CD4-positive, alpha-beta memory T cell (primary cell): ENCODE measurements around the gene FOXO6. TPM values are rescaled to one million over a fixed set of nuclear protein-coding genes. Genes with fewer than 3 reads are reported as not detected.

ENCODE experiments used
- CTCF ChIA-PET: fragments of 350-600 bp; sonication (Branson Sonifier 250); formaldehyde crosslinking; loops from one replicate; lab custom pipeline; 2021; ENCODE audit warnings: inconsistent platforms; ENCODE audit not compliant: partially characterized antibody; lab: Charles Lee
- POLR2A ChIA-PET: fragments of 350-600 bp; sonication (Branson Sonifier 250); formaldehyde crosslinking; loops from one replicate; lab custom pipeline; 2021; ENCODE audit not compliant: partially characterized antibody; lab: Charles Lee
- DNase-seq, 5 donors: peaks; one replicate each; pipeline versions ENCODE4 v3.0.0 to v3.0.0-alpha.2; 2020 to 2022; ENCODE audit warnings: mixed read lengths in 1 of 5
- H3K27ac ChIP-seq: one replicate; pipeline ENCODE4 v1.7.0; 2013; ENCODE audit warnings: low read depth, low read length
- H3K27me3 ChIP-seq: 2 replicates; pipeline ENCODE4 v1.7.0; 2013; ENCODE audit warnings: mild to moderate bottlenecking, low read length, moderate library complexity; ENCODE audit not compliant: insufficient read depth
- H3K36me3 ChIP-seq: 2 replicates; pipeline ENCODE4 v1.7.0; 2013; ENCODE audit warnings: mild to moderate bottlenecking, low read length, moderate library complexity; ENCODE audit not compliant: insufficient read depth
- H3K4me1 ChIP-seq: 2 replicates; pipeline ENCODE4 v1.7.0; 2013; ENCODE audit warnings: mild to moderate bottlenecking, low read length, moderate library complexity; ENCODE audit not compliant: insufficient read depth
- H3K4me3 ChIP-seq, 2 donors: one replicate each; pipeline ENCODE4 v1.7.0; 2013; ENCODE audit warnings: low read length in 2 of 2, mild to moderate bottlenecking in 1 of 2
- H3K9me3 ChIP-seq, 2 donors: one replicate each; pipeline ENCODE4 v1.7.0; 2013; ENCODE audit warnings: low read length in 2 of 2, control low read depth in 1 of 2; ENCODE audit not compliant: control insufficient read depth in 1 of 2
- H3K27ac Mint-ChIP-seq, 7 donors: one replicate each; pipeline ENCODE4 v1.8.0; 2020 to 2021; ENCODE audit warnings: mixed read lengths in 7 of 7, mild to moderate bottlenecking in 6 of 7, inconsistent platforms in 3 of 7, moderate library complexity in 3 of 7
- H3K27me3 Mint-ChIP-seq, 2 donors: one replicate each; pipeline ENCODE4 v1.8.0; 2020 to 2021; ENCODE audit warnings: mixed read lengths in 2 of 2
- H3K36me3 Mint-ChIP-seq, 2 donors: one replicate each; pipeline ENCODE4 v1.8.0; 2020 to 2021; ENCODE audit warnings: mixed read lengths in 2 of 2, inconsistent platforms in 1 of 2, mild to moderate bottlenecking in 1 of 2
- H3K4me1 Mint-ChIP-seq, 4 donors: one replicate each; pipeline ENCODE4 v1.8.0; 2020 to 2021; ENCODE audit warnings: mixed read lengths in 4 of 4, mild to moderate bottlenecking in 1 of 4
- H3K4me3 Mint-ChIP-seq, 8 donors: one replicate each; pipeline ENCODE4 v1.8.0; 2020 to 2021; ENCODE audit warnings: mixed read lengths in 8 of 8, mild to moderate bottlenecking in 7 of 8, moderate library complexity in 6 of 8, inconsistent platforms in 3 of 8
- H3K9me3 Mint-ChIP-seq, 8 donors: one replicate each; pipeline ENCODE4 v1.8.0; 2020 to 2021; ENCODE audit warnings: mixed read lengths in 8 of 8, mild to moderate bottlenecking in 5 of 8, inconsistent platforms in 3 of 8, moderate library complexity in 1 of 8
- intact Hi-C: fragments of 100-400 bp; cut with micrococcal nuclease; formaldehyde crosslinking; loops from one replicate; pipeline ENCODE4 v1.15.1; 2023
- polyA plus RNA-seq, 2 donors: library from polyadenylated mRNA; unstranded; fragments of 300-500 nt; fragmentation: Illumina TruSeq; gene quantifications; one replicate each; pipeline ENCODE4 v1.2.3, GENCODE V29; 2021
- total RNA-seq, 2 experiments: library from RNA; stranded (reverse); gene quantifications; one replicate each; pipeline ENCODE4 v1.2.3, GENCODE V29; 2021

The FOXO6 gene
- total and polyA plus RNA-seq, 4 experiments from 2014 or later, result not detected

DNA sequence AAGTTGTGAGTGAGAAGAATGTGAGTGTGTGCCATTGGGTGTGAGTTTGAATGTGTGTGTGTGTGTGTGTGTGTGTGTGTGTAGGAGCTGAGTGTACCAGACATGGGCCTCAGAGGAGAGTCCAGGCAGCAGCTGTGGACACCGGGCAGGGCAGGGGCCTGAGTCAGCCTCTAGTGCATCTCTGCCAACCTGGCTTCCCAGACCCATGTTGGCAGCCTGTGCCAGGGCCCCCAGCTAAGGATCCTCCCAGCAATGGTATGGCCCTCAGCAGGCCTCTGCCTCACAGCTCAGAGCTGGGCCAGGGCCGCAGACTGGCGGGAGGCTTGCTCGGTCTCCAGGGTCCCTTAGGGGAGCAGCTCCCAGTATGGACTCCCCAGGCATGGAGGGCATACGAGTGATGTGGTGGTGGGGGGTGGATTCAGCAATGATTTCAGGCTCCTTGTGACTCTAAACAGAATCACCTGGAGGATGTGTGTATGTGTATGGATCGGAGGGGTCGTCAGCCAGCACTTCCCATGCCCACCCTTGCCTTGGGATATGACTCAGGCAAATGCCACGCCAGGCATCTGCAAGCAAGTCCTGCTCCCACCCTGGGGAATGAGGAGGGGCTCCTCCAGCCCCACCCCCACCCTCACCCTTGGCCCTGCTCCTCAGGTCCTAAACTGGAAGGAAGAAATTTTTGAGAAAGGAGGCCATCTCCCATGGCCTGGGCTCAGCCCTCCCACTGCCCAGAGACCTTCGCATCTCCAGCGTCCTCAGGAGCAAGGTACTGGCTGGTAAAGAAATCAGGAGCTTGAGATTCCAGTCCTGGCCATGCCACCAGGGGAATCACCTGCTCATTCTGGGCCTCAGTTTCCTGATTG is 1.8 kb upstream of the FOXO6 start:
- Mint-ChIP-seq H3K36me3 (no peaks in the 10 kb centered on the region), H3K4me3 (peak overlapping the region in 6 of 8 donors; percentile 16 to 81 (median 39)), H3K4me1 (peaks cover 4 to 26% (median 14%) of the 10 kb centered on the region in 4 donors), H3K27me3 (peaks cover 8 to 11% of the 10 kb centered on the region in 2 donors), H3K27ac (peak overlapping the region; percentile 80 to 92 (median 86)), H3K9me3 (no peaks in the 10 kb centered on the region)
- Histone ChIP-seq H3K36me3 (no peaks in the 10 kb centered on the region), H3K4me3 (no peak overlapping the region), H3K9me3 (no peaks in the 10 kb centered on the region), H3K27me3 (peaks cover 8% of the 10 kb centered on the region), H3K27ac (no peak overlapping the region), H3K4me1 (peaks cover 23% of the 10 kb centered on the region)
- intact Hi-C loops, result loop anchor here (5.0 kb wide), 2 partner anchors 117 to 1488 kb away; partner anchors contain the start of genes SCMH1 and ZNF691
- ChIA-PET CTCF (interaction anchor here (1.3 kb wide), 2 partner anchors 11 to 38 kb away, joined by 3 to 4 read pairs; no protein-coding TSS in a partner anchor), POLR2A (no interaction called here)
- no peak for DNase-seq

GRCh38 chr1:41360074-41360785 is 1.0 kb upstream of the FOXO6 start:
- Mint-ChIP-seq H3K4me3 (peak overlapping the region; percentile 73 to 87 (median 79)), H3K27ac (peak overlapping the region; percentile 80 to 91 (median 86))

GRCh38 chr1:41361495-41362356 is 492 bp downstream of the FOXO6 start:
- ChIA-PET CTCF (interaction anchor here (1.2 kb wide), 1 partner anchor 56 kb away, joined by 3 read pairs; no protein-coding TSS in a partner anchor), POLR2A (interaction anchor here (1.1 to 2.6 kb wide), 3 partner anchors 20 to 1405 kb away, joined by 3 to 11 read pairs (median 3); partner anchors contain the start of genes C1orf50, NFYC and P3H1)
- peak overlapping the region in 1 of 2 donors; percentile 29 for H3K4me3 ChIP-seq
- H3K36me3 ChIP-seq, result no peaks in the 10 kb centered on the region
- Mint-ChIP-seq H3K36me3 (no peaks in the 10 kb centered on the region), H3K27me3 (peaks cover 7 to 11% of the 10 kb centered on the region in 2 donors), H3K27ac (peak overlapping the region in 4 of 7 donors; percentile 42 to 66 (median 49)), H3K9me3 (no peaks in the 10 kb centered on the region), H3K4me3 (peak overlapping the region; percentile 46 to 76 (median 64)), H3K4me1 (peaks cover 7 to 39% (median 16%) of the 10 kb centered on the region in 4 donors)
- no peak overlapping the region for H3K27ac ChIP-seq
- peaks cover 34% of the 10 kb centered on the region for H3K4me1 ChIP-seq
- peak in 3 of 5 donors; percentile 32 to 33 (median 32) for DNase-seq
- H3K27me3 ChIP-seq, result peaks cover 8% of the 10 kb centered on the region
- intact Hi-C loops, result loop anchor here (1.0 to 5.0 kb wide), 3 partner anchors 21 to 1486 kb away; partner anchors contain the start of genes SCMH1 and ZNF691
- H3K9me3 ChIP-seq, result no peaks in the 10 kb centered on the region

More at GRCh38 chr1:41360074-41360785, 1.0 kb upstream of the FOXO6 start:
- POLR2A ChIA-PET, result interaction anchor here (2.6 kb wide), 1 partner anchor 22 kb away, joined by 11 read pairs; no protein-coding TSS in a partner anchor
- intact Hi-C loops, result loop anchor here (5.0 kb wide), 2 partner anchors 118 to 1487 kb away; partner anchors contain the start of genes SCMH1 and ZNF691
- Histone ChIP-seq H3K9me3 (no peaks in the 10 kb centered on the region), H3K4me3 (peak overlapping the region in 1 of 2 donors; percentile 26), H3K36me3 (no peaks in the 10 kb centered on the region), H3K27me3 (peaks cover 8% of the 10 kb centered on the region), H3K27ac (peak overlapping the region; percentile 11), H3K4me1 (peaks cover 23% of the 10 kb centered on the region)
- no peak for DNase-seq
- no peaks in the 10 kb centered on the region for H3K36me3 Mint-ChIP-seq
- H3K9me3 Mint-ChIP-seq, result no peaks in the 10 kb centered on the region
- peaks cover 5 to 34% (median 14%) of the 10 kb centered on the region in 4 donors for H3K4me1 Mint-ChIP-seq
- peaks cover 7 to 11% of the 10 kb centered on the region in 2 donors for H3K27me3 Mint-ChIP-seq
- CTCF ChIA-PET, result interaction anchor here (1.3 kb wide), 2 partner anchors 12 to 37 kb away, joined by 3 to 4 read pairs; no protein-coding TSS in a partner anchor

GRCh38 chr1:41362357-41362721 is 1.1 kb downstream of the FOXO6 start:
- Histone ChIP-seq H3K9me3 (no peaks in the 10 kb centered on the region), H3K4me1 (peaks cover 40% of the 10 kb centered on the region), H3K36me3 (no peaks in the 10 kb centered on the region), H3K4me3 (peak overlapping the region in 1 of 2 donors; percentile 29), H3K27me3 (peaks cover 10% of the 10 kb centered on the region), H3K27ac (no peak overlapping the region)
- H3K27ac Mint-ChIP-seq, result peak overlapping the region in 4 of 7 donors; percentile 36 to 64 (median 54)
- intact Hi-C loops, result loop anchor here (5.0 kb wide), 2 partner anchors 120 to 1485 kb away; partner anchors contain the start of genes SCMH1 and ZNF691
- CTCF ChIA-PET, result interaction anchor here (1.2 kb wide), 1 partner anchor 56 kb away, joined by 3 read pairs; no protein-coding TSS in a partner anchor
- POLR2A ChIA-PET, result interaction anchor here (1.2 to 2.6 kb wide), 2 partner anchors 20 to 1404 kb away, joined by 3 to 11 read pairs; partner anchors contain the start of genes C1orf50 and P3H1
- H3K4me1 Mint-ChIP-seq, result peaks cover 9 to 45% (median 20%) of the 10 kb centered on the region in 4 donors
- no peaks in the 10 kb centered on the region for H3K9me3 Mint-ChIP-seq
- DNase-seq, result no peak
- H3K36me3 Mint-ChIP-seq, result no peaks in the 10 kb centered on the region
- H3K4me3 Mint-ChIP-seq, result peak overlapping the region; percentile 46 to 76 (median 64)
- H3K27me3 Mint-ChIP-seq, result peaks cover 7 to 11% of the 10 kb centered on the region in 2 donors

- ChIA-PET POLR2A (interaction anchor here (1.2 to 2.6 kb wide), 2 partner anchors 19 to 1404 kb away, joined by 3 to 11 read pairs; partner anchors contain the start of genes C1orf50 and P3H1), CTCF (interaction anchor here (1.2 kb wide), 1 partner anchor 55 kb away, joined by 3 read pairs; no protein-coding TSS in a partner anchor)
- intact Hi-C loops, result loop anchor here (5.0 kb wide), 2 partner anchors 121 to 1484 kb away; partner anchors contain the start of genes SCMH1 and ZNF691
- Mint-ChIP-seq H3K27ac (peak overlapping the region in 5 of 7 donors; percentile 22 to 73 (median 48)), H3K36me3 (no peaks in the 10 kb centered on the region), H3K4me1 (peaks cover 9 to 49% (median 23%) of the 10 kb centered on the region in 4 donors), H3K27me3 (peaks cover 7 to 13% of the 10 kb centered on the region in 2 donors), H3K4me3 (peak overlapping the region; percentile 42 to 79 (median 64)), H3K9me3 (no peaks in the 10 kb centered on the region)
- Histone ChIP-seq H3K9me3 (no peaks in the 10 kb centered on the region), H3K36me3 (no peaks in the 10 kb centered on the region), H3K4me3 (no peak overlapping the region), H3K27me3 (peaks cover 15% of the 10 kb centered on the region), H3K27ac (no peak overlapping the region), H3K4me1 (peaks cover 39% of the 10 kb centered on the region)
- DNase-seq, result no peak
Observed at GRCh38 chr1:41362749-41363590, 1.7 kb downstream of the FOXO6 start.
